PC-3 (cell line): Measurements from ENCODE around the gene ALG14. TPM values are rescaled to one million over a fixed set of nuclear protein-coding genes. Genes with fewer than 3 reads are reported as not detected.
A peak's percentile ranks its signal among the peaks of the same experiment; 100 is the strongest.

Source experiments
- ATAC-seq: fragments of 200-7000 bp; cut with Tn5 transposase; 2 replicates; pipeline ENCODE4 v1.9.1; 2020; ENCODE audit warnings: mild to moderate bottlenecking, moderate library complexity
- BruUV-seq: library from RNA; stranded (reverse); fragments of 400-500 nt; replicated peaks from 2 replicates; lab custom pipeline; 2021; lab: Mats Ljungman, UMichigan
- CTCF ChIA-PET: fragments of 300-600 bp; sonication (Branson Sonifier 250); formaldehyde crosslinking; loops from one replicate; lab custom pipeline; 2022; ENCODE audit warnings: antibody characterized with exemption; lab: Charles Lee
- POLR2A ChIA-PET: fragments of 300-600 bp; sonication (Branson Sonifier 250); formaldehyde crosslinking; loops from one replicate; lab custom pipeline; 2022; ENCODE audit warnings: antibody characterized with exemption; ENCODE audit not compliant: unreplicated experiment; lab: Charles Lee
- DNase-seq: peaks from one replicate; pipeline ENCODE4 v3.0.0-alpha.2; 2015
- H2AFZ ChIP-seq: fragments of 300-600 bp; sonication (generic); 2 replicates; pipeline ENCODE4 v1.6.0; 2016; ENCODE audit warnings: antibody characterized with exemption, low read length
- H3F3A ChIP-seq: fragments of 300-600 bp; sonication (generic); one replicate; pipeline ENCODE4 v1.6.0; 2017; ENCODE audit warnings: antibody characterized with exemption, low read length, control low read depth, mild to moderate bottlenecking; ENCODE audit not compliant: unreplicated experiment
- H3K27ac ChIP-seq: fragments of 300-600 bp; sonication (generic); 2 replicates; pipeline ENCODE4 v1.5.1; 2016; ENCODE audit warnings: mild to moderate bottlenecking, low read length
- H3K27me3 ChIP-seq: fragments of 300-600 bp; sonication (generic); 2 replicates; pipeline ENCODE4 v1.6.1; 2016; ENCODE audit warnings: low read length, mixed read lengths
- H3K36me3 ChIP-seq: fragments of 300-600 bp; sonication (generic); 2 replicates; pipeline ENCODE4 v1.6.1; 2016; ENCODE audit warnings: low read depth, mixed run types, low read length, mixed read lengths
- H3K4me1 ChIP-seq: fragments of 300-600 bp; sonication (generic); 2 replicates; pipeline ENCODE4 v1.5.1; 2016; ENCODE audit warnings: low read length; ENCODE audit not compliant: insufficient read depth
- H3K4me2 ChIP-seq: fragments of 300-600 bp; sonication (generic); 2 replicates; pipeline ENCODE4 v1.6.0; 2016; ENCODE audit warnings: low read length
- H3K4me3 ChIP-seq: fragments of 300-600 bp; sonication (generic); 2 replicates; pipeline ENCODE4 v1.5.1; 2016; ENCODE audit warnings: mild to moderate bottlenecking, low read length, mixed read lengths
- H3K79me2 ChIP-seq: fragments of 300-600 bp; sonication (generic); 2 replicates; pipeline ENCODE4 v1.6.1; 2017; ENCODE audit warnings: low read length, mixed read lengths
- H3K9ac ChIP-seq: fragments of 300-600 bp; sonication (generic); 2 replicates; pipeline ENCODE4 v1.6.0; 2016; ENCODE audit warnings: mild to moderate bottlenecking, low read length
- H3K9me2 ChIP-seq: fragments of 300-600 bp; sonication (generic); replicated peaks from 2 replicates; pipeline ENCODE4 v1.6.1; 2016; ENCODE audit warnings: mixed run types, low read length, mixed read lengths
- H3K9me3 ChIP-seq: fragments of 300-600 bp; sonication (generic); 2 replicates; pipeline ENCODE4 v1.6.1; 2016; ENCODE audit warnings: low read length, mixed read lengths
- H4K20me1 ChIP-seq: fragments of 300-600 bp; sonication (generic); 2 replicates; pipeline ENCODE4 v1.6.1; 2016; ENCODE audit warnings: low read length, mixed read lengths
- CTCF ChIP-seq: fragments of 300-600 bp; sonication (generic); conservative IDR thresholded peaks from 2 replicates; pipeline ENCODE4 v1.5.1; 2017; ENCODE audit warnings: antibody characterized with exemption, low read depth, mild to moderate bottlenecking, low read length
- EZH2 ChIP-seq: fragments of 300-600 bp; sonication (generic); IDR thresholded peaks from one replicate; pipeline ENCODE4 v1.6.1; 2017; ENCODE audit warnings: antibody characterized with exemption, mild to moderate bottlenecking, low read length; ENCODE audit not compliant: unreplicated experiment
- EZH2phosphoT487 ChIP-seq: fragments of 300-600 bp; sonication (generic); IDR thresholded peaks from 2 replicates; pipeline ENCODE4 v1.6.1; 2018; ENCODE audit warnings: mild to moderate bottlenecking, antibody characterized with exemption, low read length, borderline replicate concordance
- intact Hi-C: fragments of 100-400 bp; cut with micrococcal nuclease; formaldehyde crosslinking; loops from 2 replicates; pipeline ENCODE4 v1.9.0; 2023
- total RNA-seq: library from RNA; depleted of rRNA; stranded (reverse); fragments of >200 nt; gene quantifications from 2 replicates; pipeline ENCODE4 v1.2.3, GENCODE V29; 2014

ALG14 gene
- total RNA-seq, 1 experiment from 2014 or later: 3.4 TPM

- TF ChIP-seq CTCF (no peak), EZH2phosphoT487 (no peak), EZH2 (no peak)
- peaks cover 44% of the 10 kb centered on the region for H3K4me1 ChIP-seq
- no TSS peak for BruUV-seq
- ATAC-seq (no peak), DNase-seq (peak; percentile 64)
- H3K36me3 ChIP-seq: no peaks in the 10 kb centered on the region
- H3K27ac ChIP-seq: peak overlapping the region; percentile 85
- no peak overlapping the region for H3K4me3 ChIP-seq
- H4K20me1 ChIP-seq: no peaks in the 10 kb centered on the region
- H3K79me2 ChIP-seq: 0 out of 2 replicates have a peak, but pooled peaks cover 6% of the 10 kb centered on the region
- ChIA-PET CTCF (interaction anchor here (0.7 to 2.3 kb wide), 2 partner anchors 11 to 185 kb away, joined by 5 to 73 read pairs; no protein-coding TSS in a partner anchor), POLR2A (no interaction called here)
- no peaks in the 10 kb centered on the region for H3K9me2 ChIP-seq
- H3F3A ChIP-seq: peaks cover 11% of the 10 kb centered on the region
- intact Hi-C loops: loop anchor here (2.0 to 10.0 kb wide), 4 partner anchors 58 to 505 kb away; no protein-coding TSS in a partner anchor
- no peaks in the 10 kb centered on the region for H3K9me3 ChIP-seq
- H3K27me3 ChIP-seq: no peaks in the 10 kb centered on the region
- H2AFZ ChIP-seq: peak overlapping the region; percentile 31; the same call in 1 of the 2 replicates
- no peak overlapping the region for H3K9ac ChIP-seq
- H3K4me2 ChIP-seq: peak overlapping the region; percentile 64
These were observed 32.7 kb downstream of the ALG14 start for GRCh38 chr1:95040032-95040525.

- Histone ChIP-seq H3K4me2 (peak overlapping the region; percentile 60), H3K9ac (no peak overlapping the region), H3K4me3 (no peak overlapping the region; the same call in 1 of the 2 replicates), H3F3A (peaks cover 11% of the 10 kb centered on the region), H3K27me3 (no peaks in the 10 kb centered on the region), H3K9me2 (no peaks in the 10 kb centered on the region), H3K36me3 (no peaks in the 10 kb centered on the region), H3K4me1 (peaks cover 48% of the 10 kb centered on the region), H2AFZ (peak overlapping the region; percentile 12), H3K27ac (peak overlapping the region; percentile 85), H4K20me1 (no peaks in the 10 kb centered on the region), H3K9me3 (no peaks in the 10 kb centered on the region), H3K79me2 (0 out of 2 replicates have a peak, but pooled peaks cover 6% of the 10 kb centered on the region)
- ChIA-PET CTCF (interaction anchor here (2.3 kb wide), 1 partner anchor 185 kb away, joined by 73 read pairs; no protein-coding TSS in a partner anchor), POLR2A (no interaction called here)
- no TSS peak for BruUV-seq
- TF ChIP-seq EZH2phosphoT487 (no peak), CTCF (no peak), EZH2 (no peak)
- DNase-seq (peak; percentile 80), ATAC-seq (peak; percentile 71)
- intact Hi-C loops: loop anchor here (2.0 to 10.0 kb wide), 4 partner anchors 57 to 505 kb away; no protein-coding TSS in a partner anchor
These were observed 33.3 kb downstream of the ALG14 start for GRCh38 chr1:95039360-95040031.

GRCh38 chr1:95035536-95035935 is 37.2 kb downstream of the ALG14 start:
- ChIA-PET POLR2A (no interaction called here), CTCF (no interaction called here)
- Histone ChIP-seq H3K27me3 (no peaks in the 10 kb centered on the region), H3K4me2 (0 out of 2 replicates have a peak overlapping the region, but pooled peaks have one; percentile 14), H4K20me1 (no peaks in the 10 kb centered on the region), H3K9ac (no peak overlapping the region), H3K36me3 (no peaks in the 10 kb centered on the region), H3K79me2 (0 out of 2 replicates have a peak, but pooled peaks cover 3% of the 10 kb centered on the region), H3F3A (peaks cover 10% of the 10 kb centered on the region), H2AFZ (no peak overlapping the region), H3K4me1 (peaks cover 35% of the 10 kb centered on the region), H3K27ac (peak overlapping the region; percentile 36), H3K4me3 (no peak overlapping the region), H3K9me2 (no peaks in the 10 kb centered on the region), H3K9me3 (no peaks in the 10 kb centered on the region)
- DNase-seq (peak; percentile 69), ATAC-seq (no peak)
- BruUV-seq: no TSS peak
- no peak for TF ChIP-seq CTCF
- no peak for TF ChIP-seq EZH2
- no peak for TF ChIP-seq EZH2phosphoT487
- intact Hi-C loops: no loop called here
